ENCODE results near the gene CCDC190. TPM values are rescaled to one million over a fixed set of nuclear protein-coding genes. Genes with fewer than 3 reads are reported as not detected.

Gene CCDC190, protein sequence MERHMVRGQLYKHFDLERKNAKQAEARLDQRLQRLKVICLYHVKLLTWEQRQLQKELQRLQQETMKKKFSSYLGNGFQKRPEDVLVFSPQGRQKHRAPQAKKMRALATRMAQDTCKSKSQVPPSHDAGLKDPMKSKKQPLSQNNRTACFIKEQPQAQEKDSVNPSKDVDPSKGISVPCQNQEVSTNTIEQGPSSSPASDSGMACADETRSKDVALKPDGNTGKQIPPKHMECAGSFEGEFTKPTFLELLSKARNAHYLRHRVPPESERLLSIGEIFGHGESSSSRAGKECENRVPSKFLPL
- not detected for total RNA-seq

DNA sequence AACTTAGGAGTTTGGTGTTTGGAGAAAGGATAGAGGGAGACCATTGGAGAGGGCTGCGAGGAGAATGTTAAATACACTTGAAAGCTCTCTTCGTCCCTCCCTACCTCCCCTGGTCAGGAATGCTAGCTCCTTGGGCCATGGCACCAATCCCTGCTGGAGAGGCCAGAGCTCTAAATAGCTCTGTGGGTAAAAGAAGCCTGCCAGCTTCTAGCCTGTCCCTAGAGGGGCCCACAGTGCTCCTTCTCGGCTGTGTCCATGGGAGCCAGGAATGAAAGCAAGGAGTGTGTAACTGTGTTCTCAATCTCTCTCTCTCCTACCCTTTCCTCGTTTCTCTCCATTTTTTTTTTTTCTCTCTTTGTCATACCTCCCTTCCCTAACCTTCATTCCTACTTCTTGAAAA is at the start of gene CCDC190:
TSS of gene CCDC190 (minus strand) at position 75 of the 400 bp plus-strand sequence. CDS start 1,529 bp downstream, outside the sequence.
- Mint-ChIP-seq H3K4me1 (ENCODE audit: low read depth) (no peaks in the 10 kb centered on the region), H3K9me3 (no peaks in the 10 kb centered on the region), H3K27ac (no peak within 1 kb of the TSS), H3K4me3 (no peak within 1 kb of the TSS), H3K36me3 (ENCODE audit: low read depth) (no peaks in the 10 kb centered on the region), H3K27me3 (peaks cover 15% of the 10 kb centered on the region)
- no peak for DNase-seq
- ChIA-PET CTCF (interaction anchor here (0.9 to 1.6 kb wide), 3 partner anchors 14 to 454 kb away, joined by 4 to 6 read pairs (median 4); no protein-coding TSS in a partner anchor), POLR2A (no interaction called here)
- TF ChIP-seq, protein P1, sequence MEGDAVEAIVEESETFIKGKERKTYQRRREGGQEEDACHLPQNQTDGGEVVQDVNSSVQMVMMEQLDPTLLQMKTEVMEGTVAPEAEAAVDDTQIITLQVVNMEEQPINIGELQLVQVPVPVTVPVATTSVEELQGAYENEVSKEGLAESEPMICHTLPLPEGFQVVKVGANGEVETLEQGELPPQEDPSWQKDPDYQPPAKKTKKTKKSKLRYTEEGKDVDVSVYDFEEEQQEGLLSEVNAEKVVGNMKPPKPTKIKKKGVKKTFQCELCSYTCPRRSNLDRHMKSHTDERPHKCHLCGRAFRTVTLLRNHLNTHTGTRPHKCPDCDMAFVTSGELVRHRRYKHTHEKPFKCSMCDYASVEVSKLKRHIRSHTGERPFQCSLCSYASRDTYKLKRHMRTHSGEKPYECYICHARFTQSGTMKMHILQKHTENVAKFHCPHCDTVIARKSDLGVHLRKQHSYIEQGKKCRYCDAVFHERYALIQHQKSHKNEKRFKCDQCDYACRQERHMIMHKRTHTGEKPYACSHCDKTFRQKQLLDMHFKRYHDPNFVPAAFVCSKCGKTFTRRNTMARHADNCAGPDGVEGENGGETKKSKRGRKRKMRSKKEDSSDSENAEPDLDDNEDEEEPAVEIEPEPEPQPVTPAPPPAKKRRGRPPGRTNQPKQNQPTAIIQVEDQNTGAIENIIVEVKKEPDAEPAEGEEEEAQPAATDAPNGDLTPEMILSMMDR (IDR thresholded peaks at IDR 0.05) = no peak
- intact Hi-C loops (cut with micrococcal nuclease) = no loop called here
- ATAC-seq = no peak

DNA sequence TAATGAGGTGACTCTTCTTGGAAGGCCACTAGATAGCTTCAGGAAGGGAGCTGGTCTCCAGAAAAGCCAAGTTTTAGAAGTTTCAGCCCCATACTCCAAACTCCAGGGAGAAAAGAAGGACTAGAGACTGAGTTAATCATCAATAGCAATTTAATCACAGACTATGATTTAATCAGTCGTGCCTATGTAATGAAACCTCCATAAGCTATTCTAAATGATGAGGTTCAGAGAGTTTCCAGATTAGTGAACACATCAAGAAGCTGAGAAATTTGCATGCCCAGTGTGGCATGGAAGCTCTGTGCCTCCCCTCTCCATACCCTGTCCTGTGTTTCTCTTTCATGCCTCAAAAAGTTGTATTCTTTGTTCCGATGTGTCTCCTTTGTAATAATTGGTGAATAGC is 49.2 kb upstream of the CCDC190 start:
- H3K36me3 Mint-ChIP-seq (ENCODE audit: low read depth) = no peaks in the 10 kb centered on the region
- H3K27ac Mint-ChIP-seq = no peak overlapping the region
- peaks cover 6% of the 10 kb centered on the region for H3K9me3 Mint-ChIP-seq
- no peak for ATAC-seq
- ChIA-PET POLR2A (no interaction called here), CTCF (interaction anchor here (0.8 to 1.4 kb wide), 4 partner anchors 9 to 265 kb away, joined by 3 read pairs; no protein-coding TSS in a partner anchor)
- no peak for DNase-seq
- no peak overlapping the region for H3K4me3 Mint-ChIP-seq
- TF ChIP-seq, protein P1 (IDR thresholded peaks at IDR 0.05) = no peak
- H3K4me1 Mint-ChIP-seq (ENCODE audit: low read depth) = no peaks in the 10 kb centered on the region
- intact Hi-C loops (cut with micrococcal nuclease) = no loop called here
- H3K27me3 Mint-ChIP-seq = no peaks in the 10 kb centered on the region

DNA sequence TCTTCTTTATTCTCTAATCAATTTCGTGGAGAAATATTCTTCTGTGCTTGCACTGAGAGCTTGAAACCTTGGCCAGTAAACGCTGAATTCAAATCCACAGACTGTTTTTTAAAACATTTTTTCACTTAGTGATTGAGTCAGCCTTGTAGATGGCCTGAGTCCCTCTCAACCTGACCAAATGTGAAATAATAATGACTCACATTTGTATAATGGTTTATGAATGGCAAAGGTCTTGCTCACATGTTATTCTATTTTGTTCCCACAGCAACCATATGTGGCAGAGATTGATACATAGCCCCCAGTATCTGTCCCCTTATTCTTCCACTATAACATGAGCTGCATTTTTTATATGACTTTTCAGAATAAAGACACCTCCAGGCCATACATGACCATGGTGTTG is 47.8 kb upstream of the CCDC190 start:
- Mint-ChIP-seq H3K4me1 (ENCODE audit: low read depth) (no peaks in the 10 kb centered on the region), H3K36me3 (ENCODE audit: low read depth) (no peaks in the 10 kb centered on the region), H3K27ac (no peak overlapping the region), H3K4me3 (no peak overlapping the region), H3K27me3 (no peaks in the 10 kb centered on the region), H3K9me3 (peaks cover 6% of the 10 kb centered on the region)
- TF ChIP-seq, protein P1 (IDR thresholded peaks at IDR 0.05) = no peak
- ChIA-PET CTCF (no interaction called here), POLR2A (no interaction called here)
- DNase-seq = no peak
- intact Hi-C loops (cut with micrococcal nuclease) = no loop called here
- no peak for ATAC-seq

DNA sequence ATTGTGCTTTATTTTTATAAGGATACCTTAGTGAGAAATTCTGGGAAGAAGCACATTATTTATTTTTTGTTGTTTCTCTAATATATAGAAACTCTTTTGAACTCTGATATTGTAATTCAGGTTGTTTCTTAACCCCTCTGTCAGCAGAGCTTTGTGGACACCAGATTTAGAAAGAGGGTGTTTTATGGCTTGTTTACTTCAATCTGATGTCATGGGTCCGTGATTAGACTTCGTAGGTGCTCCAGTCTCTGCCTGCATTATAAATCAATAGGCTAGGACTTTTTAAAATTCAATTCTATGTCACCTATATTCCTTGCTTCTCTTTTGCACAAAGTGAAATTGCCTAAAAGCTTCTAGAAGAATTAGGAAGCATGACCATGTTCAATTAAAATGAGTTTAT is 47.3 kb upstream of the CCDC190 start:
- peaks cover 6% of the 10 kb centered on the region for H3K9me3 Mint-ChIP-seq
- H3K4me1 Mint-ChIP-seq (ENCODE audit: low read depth) = no peaks in the 10 kb centered on the region
- no peaks in the 10 kb centered on the region for H3K36me3 Mint-ChIP-seq (ENCODE audit: low read depth)
- DNase-seq (no peak), ATAC-seq (no peak)
- no peaks in the 10 kb centered on the region for H3K27me3 Mint-ChIP-seq
- intact Hi-C loops (cut with micrococcal nuclease) = no loop called here
- ChIA-PET CTCF (interaction anchor here (1.1 kb wide), 1 partner anchor 11 kb away, joined by 3 read pairs; no protein-coding TSS in a partner anchor), POLR2A (interaction anchor here (0.7 kb wide), 1 partner anchor 1830 kb away, joined by 3 read pairs; no protein-coding TSS in a partner anchor)
- H3K4me3 Mint-ChIP-seq = no peak overlapping the region
- no peak overlapping the region for H3K27ac Mint-ChIP-seq
- TF ChIP-seq, protein P1 (IDR thresholded peaks at IDR 0.05) = no peak

DNA sequence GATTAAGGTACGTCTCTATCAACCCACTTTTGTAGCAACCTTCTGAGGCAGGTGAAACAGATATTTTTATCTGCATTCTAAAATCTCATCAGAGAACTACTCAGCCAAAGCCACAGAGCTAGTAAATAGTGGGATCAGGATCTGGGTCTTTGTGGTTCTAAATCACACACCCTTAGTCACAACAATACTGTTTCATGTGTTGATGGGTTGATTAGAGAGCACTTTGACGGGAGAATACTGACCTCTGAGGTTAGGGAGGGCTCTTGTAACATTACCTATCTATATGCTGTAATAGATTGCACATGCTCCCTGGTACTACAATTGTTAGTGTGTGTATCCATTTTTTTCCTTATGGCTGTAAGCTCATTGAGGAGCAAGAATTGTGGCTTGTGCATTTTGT is 45.5 kb upstream of the CCDC190 start:
- POLR2A ChIA-PET = no interaction called here
- intact Hi-C loops (cut with micrococcal nuclease) = no loop called here
- no peaks in the 10 kb centered on the region for H3K36me3 Mint-ChIP-seq (ENCODE audit: low read depth)
- no peaks in the 10 kb centered on the region for H3K9me3 Mint-ChIP-seq
- H3K27me3 Mint-ChIP-seq = no peaks in the 10 kb centered on the region
- H3K27ac Mint-ChIP-seq = no peak overlapping the region
- TF ChIP-seq, protein P1 (IDR thresholded peaks at IDR 0.05) = no peak
- no peak for DNase-seq
- CTCF ChIA-PET = no interaction called here
- no peak for ATAC-seq
- no peak overlapping the region for H3K4me3 Mint-ChIP-seq
- H3K4me1 Mint-ChIP-seq (ENCODE audit: low read depth) = no peaks in the 10 kb centered on the region

Measured in activated CD8-positive, alpha-beta T cell treated with anti-CD3 and anti-CD28 coated beads for 36 hours (primary cell).